Kidney (tissue), 14 donors: ENCODE measurements around the gene TMEM120B. TPM values are rescaled to one million over a fixed set of nuclear protein-coding genes. Genes with fewer than 3 reads are reported as not detected.

ENCODE experiments used
- DNase-seq, 5 donors: peaks; one replicate each; pipeline ENCODE4 v3.0.0-alpha.2; 2013 to 2020
- FAIRE-seq: peaks from 2 replicates; lab custom pipeline; 2012; peaks lifted over from hg19 to GRCh38; lab: Jason Lieb, UNC
- H3K27ac ChIP-seq, 2 donors: one replicate each; pipeline ENCODE4 v1.7.0; 2013; ENCODE audit warnings: low read depth in 2 of 2, low read length in 2 of 2, inconsistent platforms in 1 of 2
- H3K27me3 ChIP-seq: one replicate; pipeline ENCODE4 v1.7.1; 2013; ENCODE audit warnings: low read length, inconsistent platforms; ENCODE audit not compliant: control insufficient read depth, insufficient read depth
- H3K36me3 ChIP-seq, 3 donors: one replicate each; pipeline versions ENCODE4 v1.7.0 to v1.7.1; 2013; ENCODE audit warnings: low read length in 3 of 3, control low read depth in 1 of 3, inconsistent platforms in 1 of 3; ENCODE audit not compliant: insufficient read depth in 3 of 3, control insufficient read depth in 2 of 3
- H3K4me1 ChIP-seq, 3 donors: one replicate each; pipeline versions ENCODE4 v1.7.0 to v1.7.1; 2013; ENCODE audit warnings: low read length in 3 of 3, inconsistent platforms in 1 of 3, low read depth in 1 of 3; ENCODE audit not compliant: control insufficient read depth in 2 of 3, insufficient read depth in 2 of 3
- H3K4me3 ChIP-seq, 3 donors: one replicate each; pipeline versions ENCODE4 v1.7.0 to v1.8.1; 2013; ENCODE audit warnings: low read length in 3 of 3, control low read depth in 1 of 3, inconsistent platforms in 1 of 3
- H3K9ac ChIP-seq, 3 donors: one replicate each; pipeline versions ENCODE4 v1.7.0 to v1.7.1; 2013; ENCODE audit warnings: low read length in 3 of 3, control low read depth in 1 of 3, inconsistent platforms in 1 of 3
- H3K9me3 ChIP-seq, 3 donors: one replicate each; pipeline versions ENCODE4 v1.7.0 to v1.7.1; 2013; ENCODE audit warnings: low read length in 3 of 3, control low read depth in 1 of 3, inconsistent platforms in 1 of 3; ENCODE audit not compliant: control insufficient read depth in 2 of 3, insufficient read depth in 1 of 3
- CTCF ChIP-seq: IDR thresholded peaks from 3 replicates; pipeline ENCODE4 v1.5.1; 2012; ENCODE audit warnings: mild to moderate bottlenecking, moderate library complexity, borderline replicate concordance; ENCODE audit not compliant: insufficient read depth; ENCODE audit errors: extremely low read depth
- intact Hi-C: fragments of 100-400 bp; cut with DNase I; formaldehyde crosslinking; loops from one replicate; pipeline ENCODE4 v1.11.1; 2022
- polyA plus RNA-seq: library from polyadenylated mRNA; stranded (reverse); fragments of 350-450 nt; fragmentation: Illumina TruSeq; extraction: RNeasy Lipid Tissue Mini Kit (QIAGEN cat#74804); gene quantifications from one replicate; pipeline ENCODE4 v1.2.3, GENCODE V29; 2014; ENCODE audit warnings: low read depth, low replicate concordance; ENCODE audit not compliant: insufficient read depth
- total RNA-seq: library from RNA; stranded (reverse); fragmentation: NEBNext Ultra II Directional; extraction: Animal tissue kit (Norgen Biotek cat#: 25700); gene quantifications from one replicate; pipeline ENCODE4 v1.2.1, GENCODE V29; 2021
- donor health status: control.
- donor health status: control.
- donor health status: control.
- donor health status: control.
- donor health status: control.
- donor health status: DM: yes; HTN: yes; CAD: no.
- donor health status: Normal renal cell carcinoma (clear cell type).

Gene TMEM120B
- total and polyA plus RNA-seq, 2 donors from 2014 or later = 9.0 to 14.2 TPM

GRCh38 chr12:121787063-121788025 is 74.8 kb downstream of the TMEM120B start:
- FAIRE-seq (no peak), DNase-seq (peak in 2 of 5 donors; percentile 41 to 91)
- Histone ChIP-seq H3K36me3 (no peaks in the 10 kb centered on the region), H3K27me3 (no peaks in the 10 kb centered on the region), H3K9ac (no peak overlapping the region), H3K4me1 (peaks cover 0 to 13% (median 5%) of the 10 kb centered on the region in 3 donors), H3K4me3 (no peak overlapping the region), H3K9me3 (no peaks in the 10 kb centered on the region), H3K27ac (peak overlapping the region; percentile 25 to 52)
- TF ChIP-seq CTCF = no peak
- intact Hi-C loops = no loop called here

- Histone ChIP-seq H3K27me3 (no peaks in the 10 kb centered on the region), H3K9me3 (no peaks in the 10 kb centered on the region), H3K9ac (peak overlapping the region in 1 of 3 donors; percentile 40), H3K27ac (peak overlapping the region in 1 of 2 donors; percentile 72), H3K4me3 (no peak overlapping the region), H3K4me1 (peaks cover 0 to 16% (median 5%) of the 10 kb centered on the region in 3 donors), H3K36me3 (no peaks in the 10 kb centered on the region)
- FAIRE-seq = no peak
- intact Hi-C loops = no loop called here
- no peak for TF ChIP-seq CTCF
- DNase-seq = peak in 1 of 5 donors; percentile 46
These were observed 75.7 kb downstream of the TMEM120B start for GRCh38 chr12:121788176-121788818.

- intact Hi-C loops = no loop called here
- no peak overlapping the region for H3K9ac ChIP-seq
- peaks cover 0 to 21% (median 5%) of the 10 kb centered on the region in 3 donors for H3K4me1 ChIP-seq
- FAIRE-seq (no peak), DNase-seq (peak in 3 of 5 donors; percentile 66 to 81 (median 77))
- TF ChIP-seq CTCF = no peak
- H3K36me3 ChIP-seq = no peaks in the 10 kb centered on the region
- H3K4me3 ChIP-seq = no peak overlapping the region
- H3K27me3 ChIP-seq = no peaks in the 10 kb centered on the region
- peak overlapping the region; percentile 51 to 72 for H3K27ac ChIP-seq
- H3K9me3 ChIP-seq = no peaks in the 10 kb centered on the region
These were observed 76.8 kb downstream of the TMEM120B start for GRCh38 chr12:121789233-121789781.
